Measurements from ENCODE around the gene INKA2. TPM values are rescaled to one million over a fixed set of nuclear protein-coding genes. Genes with fewer than 3 reads are reported as not detected.

Gene INKA2
- total and polyA plus RNA-seq, 12 donors, result 6.8 to 34.6 (median 12.5) TPM

DNA sequence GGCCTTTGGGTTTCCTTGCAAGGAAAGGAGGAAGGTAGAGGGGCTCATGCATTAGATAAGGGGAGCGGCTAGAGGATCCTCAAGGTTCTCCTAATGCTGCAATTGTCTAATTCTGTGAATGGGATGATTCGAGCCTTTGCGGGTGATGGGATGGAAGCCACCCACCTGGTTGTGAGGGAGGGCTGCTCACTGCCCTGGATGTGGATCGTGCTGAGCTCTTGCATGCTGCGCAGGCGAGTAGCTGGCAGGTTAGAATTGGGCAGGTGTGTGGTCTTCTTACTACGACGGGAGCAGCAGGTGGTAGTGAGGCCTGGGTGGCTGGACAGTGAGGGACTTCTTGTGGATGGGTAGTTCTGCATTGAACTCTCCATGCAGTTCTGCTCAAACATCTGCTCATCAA is 37.7 kb upstream of the INKA2 start:
- peaks cover 0 to 6% (median 0%) of the 10 kb centered on the region in 9 donors for H3K4me1 ChIP-seq
- intact Hi-C loops (cut with DNase I), result loop anchor here in 1 of 10 donors (5.0 kb wide), 1 partner anchor 410 kb away; no protein-coding TSS in a partner anchor
- peak in 1 of 8 donors; percentile 13 for ATAC-seq
- H3K4me3 ChIP-seq, result no peak overlapping the region
- peaks cover 0 to 13% (median 0%) of the 10 kb centered on the region in 9 donors for H3K36me3 ChIP-seq
- H3K27me3 ChIP-seq, result no peaks in the 10 kb centered on the region
- TF ChIP-seq CTCF (IDR thresholded peaks at IDR 0.05), result no peak
- WGBS, 2 donors, result 89 to 93% methylated on average over 8 of the region's 8 CpGs
- H3K9me3 ChIP-seq, result no peaks in the 10 kb centered on the region
- no peak overlapping the region for H3K27ac ChIP-seq
- no peak for DNase-seq

- DNase-seq (no peak), ATAC-seq (no peak)
- no peak for TF ChIP-seq CTCF (IDR thresholded peaks at IDR 0.05)
- Histone ChIP-seq H3K27me3 (no peaks in the 10 kb centered on the region), H3K4me3 (no peak overlapping the region), H3K27ac (no peak overlapping the region), H3K36me3 (peaks cover 0 to 13% (median 0%) of the 10 kb centered on the region in 9 donors), H3K4me1 (peaks cover 0 to 6% (median 0%) of the 10 kb centered on the region in 9 donors), H3K9me3 (no peaks in the 10 kb centered on the region)
- WGBS, 2 donors, result 51 to 54% methylated on average over 2 of the region's 2 CpGs
- intact Hi-C loops (cut with DNase I), result loop anchor here in 1 of 10 donors (5.0 kb wide), 1 partner anchor 411 kb away; no protein-coding TSS in a partner anchor
Observed at GRCh38 chr1:111776391-111776790, 37.2 kb upstream of the INKA2 start.

DNA sequence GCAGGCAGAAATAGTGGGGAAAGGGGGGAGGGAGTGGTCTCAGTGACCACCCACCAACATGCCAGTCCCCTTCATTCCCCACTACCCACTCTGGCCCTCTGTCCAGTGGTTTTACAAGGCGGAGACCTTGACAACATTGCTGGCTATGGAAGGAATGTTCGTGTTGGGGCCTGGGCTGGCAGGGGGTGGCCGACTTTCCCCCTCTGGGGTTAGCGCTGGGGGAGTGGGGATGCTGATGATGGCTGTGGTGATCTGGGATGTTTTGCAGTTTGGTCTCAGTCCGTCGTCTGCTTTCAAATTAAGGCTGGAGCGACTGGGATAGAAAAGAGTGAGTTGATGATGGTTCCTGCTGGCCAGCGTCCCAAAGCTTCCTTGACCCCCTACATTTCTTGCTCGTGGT is 36.8 kb upstream of the INKA2 start:
- 54 to 70% methylated on average over 9 of the region's 9 CpGs for WGBS, 2 donors
- no peaks in the 10 kb centered on the region for H3K9me3 ChIP-seq
- H3K4me3 ChIP-seq, result no peak overlapping the region
- H3K27ac ChIP-seq, result no peak overlapping the region
- TF ChIP-seq CTCF (IDR thresholded peaks at IDR 0.05), result no peak
- ATAC-seq, result no peak
- intact Hi-C loops (cut with DNase I), result loop anchor here in 1 of 10 donors (5.0 kb wide), 1 partner anchor 411 kb away; no protein-coding TSS in a partner anchor
- peaks cover 0 to 6% (median 0%) of the 10 kb centered on the region in 9 donors for H3K4me1 ChIP-seq
- no peaks in the 10 kb centered on the region for H3K27me3 ChIP-seq
- H3K36me3 ChIP-seq, result peaks cover 0 to 14% (median 0%) of the 10 kb centered on the region in 9 donors
- DNase-seq, result no peak

DNA sequence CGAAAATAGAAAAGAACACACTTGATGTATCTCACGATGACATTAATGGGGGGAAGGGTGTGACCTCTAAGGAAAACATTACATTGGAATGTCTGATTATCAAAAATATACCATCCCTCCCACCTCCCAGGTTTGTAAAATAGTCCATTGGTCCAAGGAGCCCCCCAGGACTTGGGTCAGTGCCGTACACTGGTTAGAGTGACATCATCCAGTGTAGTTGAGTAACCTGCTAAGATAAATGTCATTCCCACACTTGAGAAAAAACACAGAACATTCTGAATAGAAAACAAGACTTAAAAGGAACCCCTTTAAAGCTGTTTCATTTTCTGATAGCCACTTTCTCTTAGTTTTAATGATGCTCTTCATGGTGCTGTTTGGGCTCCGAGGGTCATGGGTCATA is 31.7 kb upstream of the INKA2 start:
- H3K9me3 ChIP-seq, result no peaks in the 10 kb centered on the region
- 77 to 80% methylated on average over 4 of the region's 4 CpGs for WGBS, 2 donors
- no peak overlapping the region for H3K27ac ChIP-seq
- H3K36me3 ChIP-seq, result peaks cover 0 to 49% (median 16%) of the 10 kb centered on the region in 9 donors
- H3K27me3 ChIP-seq, result no peaks in the 10 kb centered on the region
- intact Hi-C loops (cut with DNase I), result loop anchor here in 1 of 10 donors (5.0 kb wide), 1 partner anchor 549 kb away; no protein-coding TSS in a partner anchor
- peaks cover 0 to 7% (median 0%) of the 10 kb centered on the region in 9 donors for H3K4me1 ChIP-seq
- no peak overlapping the region for H3K4me3 ChIP-seq
- ATAC-seq, result peak in 1 of 8 donors; percentile 42
- TF ChIP-seq CTCF (IDR thresholded peaks at IDR 0.05), result no peak
- DNase-seq, result no peak
